ENCODE data around the gene GNAI3.

- TF ChIP-seq CTCF (conservative IDR thresholded peaks at IDR 0.05) (no peak), EZH2 (IDR thresholded peaks at IDR 0.05; ENCODE audit: low read depth) (no peak)
Measured at GRCh38 chr1:109564194-109564878, 15.9 kb downstream of the GNAI3 start.

Data from PC-9 (cell line).